IMR-90 (cell line): ENCODE measurements around the gene SLC1A7. TPM values are rescaled to one million over a fixed set of nuclear protein-coding genes. Genes with fewer than 3 reads are reported as not detected.

Experiments used
- ATAC-seq: fragments of 200-7000 bp; cut with Tn5 transposase; 2 replicates; pipeline ENCODE4 v1.9.1; 2020; ENCODE audit warnings: low read depth, mild to moderate bottlenecking, moderate library complexity
- BruUV-seq: library from RNA; stranded (reverse); fragments of 400-500 nt; replicated peaks from 2 replicates; lab custom pipeline; 2021; lab: Mats Ljungman, UMichigan
- CTCF ChIA-PET: fragments of 300-600 bp; formaldehyde crosslinking; extraction: SDS; loops from one replicate; lab custom pipeline; 2021; ENCODE audit warnings: antibody characterized with exemption; lab: Yijun Ruan, JAX
- POLR2A ChIA-PET: fragments of 300-600 bp; sonication (Branson Sonifier 250); formaldehyde crosslinking; loops from one replicate; lab custom pipeline; 2022; ENCODE audit warnings: antibody characterized with exemption; ENCODE audit not compliant: unreplicated experiment; lab: Charles Lee
- DNase-seq: peaks from one replicate; pipeline ENCODE4 v3.0.0; 2013
- H2AFZ ChIP-seq: replicated peaks from 2 replicates; pipeline ENCODE3; 2013; ENCODE audit warnings: low read length, mild to moderate bottlenecking; ENCODE audit not compliant: poor library complexity
- H2AK5ac ChIP-seq: 2 replicates; pipeline ENCODE4 v1.6.1; 2013; ENCODE audit warnings: low read depth, low read length, inconsistent platforms
- H2AK9ac ChIP-seq: replicated peaks from 2 replicates; pipeline ENCODE3; 2013; ENCODE audit warnings: mild to moderate bottlenecking, low read depth, low read length, moderate library complexity; ENCODE audit not compliant: poor library complexity
- H2BK120ac ChIP-seq: 2 replicates; pipeline ENCODE4 v1.6.1; 2013; ENCODE audit warnings: low read depth, low read length, inconsistent platforms
- H2BK15ac ChIP-seq: 3 replicates; pipeline ENCODE4 v1.6.1; 2013; ENCODE audit warnings: low read depth, low read length, inconsistent platforms
- H2BK20ac ChIP-seq: 2 replicates; pipeline ENCODE4 v1.6.1; 2013; ENCODE audit warnings: low read depth, mild to moderate bottlenecking, inconsistent platforms, low read length, moderate library complexity
- H2BK5ac ChIP-seq: 2 replicates; pipeline ENCODE4 v1.6.1; 2013; ENCODE audit warnings: mild to moderate bottlenecking, low read depth, low read length, inconsistent platforms; ENCODE audit not compliant: poor library complexity, severe bottlenecking
- H3K14ac ChIP-seq: replicated peaks from 2 replicates; pipeline ENCODE4 v1.6.1; 2013; ENCODE audit warnings: low read depth, low read length, inconsistent platforms
- H3K18ac ChIP-seq: 2 replicates; pipeline ENCODE4 v1.6.1; 2013; ENCODE audit warnings: low read depth, low read length, control low read depth
- H3K23ac ChIP-seq: 2 replicates; pipeline ENCODE4 v1.6.1; 2013; ENCODE audit warnings: low read depth, low read length, inconsistent platforms
- H3K27ac ChIP-seq: 2 replicates; pipeline ENCODE4 v1.5.1; 2013; ENCODE audit warnings: mild to moderate bottlenecking, control low read depth, low read length; ENCODE audit not compliant: insufficient read depth
- H3K27me3 ChIP-seq: 2 replicates; pipeline ENCODE4 v1.6.1; 2013; ENCODE audit warnings: low read length; ENCODE audit not compliant: control insufficient read depth, insufficient read depth
- H3K36me3 ChIP-seq: 2 replicates; pipeline ENCODE4 v1.6.1; 2013; ENCODE audit warnings: low read length, mixed read lengths; ENCODE audit not compliant: control insufficient read depth, insufficient read depth
- H3K4ac ChIP-seq: 2 replicates; pipeline ENCODE4 v1.6.1; 2013; ENCODE audit warnings: low read depth, low read length, inconsistent platforms
- H3K4me1 ChIP-seq: 2 replicates; pipeline ENCODE4 v1.6.1; 2013; ENCODE audit warnings: low read length, mixed read lengths; ENCODE audit not compliant: control insufficient read depth, insufficient read depth
- H3K4me2 ChIP-seq: 2 replicates; pipeline ENCODE4 v1.6.1; 2013; ENCODE audit warnings: low read depth, mild to moderate bottlenecking, control low read depth, low read length, moderate library complexity
- H3K4me3 ChIP-seq: 2 replicates; pipeline ENCODE4 v1.5.1; 2013; ENCODE audit warnings: low read depth, mild to moderate bottlenecking, control low read depth, low read length, moderate library complexity; ENCODE audit not compliant: insufficient read depth
- H3K56ac ChIP-seq: 2 replicates; pipeline ENCODE4 v1.6.1; 2013; ENCODE audit warnings: low read length, inconsistent platforms; ENCODE audit not compliant: insufficient read depth; ENCODE audit errors: extremely low read depth
- H3K79me1 ChIP-seq, 2 experiments: 2 replicates each; pipeline ENCODE4 v1.6.1; 2013; ENCODE audit warnings: low read length in 2 of 2, inconsistent platforms in 1 of 2, low read depth in 1 of 2
- H3K9ac ChIP-seq: 2 replicates; pipeline ENCODE4 v1.6.1; 2013; ENCODE audit warnings: low read depth, low read length, control low read depth
- H3K9me1 ChIP-seq: 2 replicates; pipeline ENCODE4 v1.6.1; 2013; ENCODE audit warnings: low read length, inconsistent platforms; ENCODE audit not compliant: insufficient read depth
- H3K9me3 ChIP-seq: 2 replicates; pipeline ENCODE4 v1.6.1; 2013; ENCODE audit warnings: low read length; ENCODE audit not compliant: control insufficient read depth, insufficient read depth
- H4K20me1 ChIP-seq: 2 replicates; pipeline ENCODE4 v1.6.1; 2013; ENCODE audit warnings: low read length, inconsistent platforms; ENCODE audit not compliant: insufficient read depth
- H4K5ac ChIP-seq: 2 replicates; pipeline ENCODE4 v1.6.1; 2013; ENCODE audit warnings: mild to moderate bottlenecking, low read depth, low read length, control low read depth
- H4K8ac ChIP-seq, 2 experiments: 2 replicates each; pipeline ENCODE4 v1.6.1; 2013; ENCODE audit warnings: low read depth in 2 of 2, low read length in 2 of 2, control low read depth in 1 of 2, inconsistent platforms in 1 of 2
- H4K91ac ChIP-seq: 2 replicates; pipeline ENCODE4 v1.6.1; 2013; ENCODE audit warnings: low read depth, low read length, inconsistent platforms; ENCODE audit not compliant: insufficient read depth
- BHLHE40 ChIP-seq: fragments of 150-350 bp; IDR thresholded peaks from 2 replicates; pipeline ENCODE4 v1.6.1; 2016; ENCODE audit warnings: mild to moderate bottlenecking, low read depth, low read length
- CEBPB ChIP-seq: IDR thresholded peaks from 2 replicates; pipeline ENCODE4 v1.6.1; 2012; ENCODE audit warnings: low read depth, low read length, improper control_type of control experiment
- CHD1 ChIP-seq: IDR thresholded peaks from 2 replicates; pipeline ENCODE4 v1.6.1; 2012; ENCODE audit warnings: low read depth, low read length, improper control_type of control experiment
- ELK1 ChIP-seq: fragments of 150-350 bp; IDR thresholded peaks from 2 replicates; pipeline ENCODE4 v1.6.1; 2016; ENCODE audit warnings: low read depth, mild to moderate bottlenecking, low read length, moderate library complexity, borderline replicate concordance
- POLR2A ChIP-seq: IDR thresholded peaks from 2 replicates; pipeline ENCODE4 v1.6.1; 2012; ENCODE audit warnings: mild to moderate bottlenecking, low read depth, low read length
- RAD21 ChIP-seq: IDR thresholded peaks from 2 replicates; pipeline ENCODE4 v1.6.1; 2012; ENCODE audit warnings: low read length, improper control_type of control experiment
- RFX5 ChIP-seq: IDR thresholded peaks from 2 replicates; pipeline ENCODE4 v1.8.0; 2012; ENCODE audit warnings: low read depth, mild to moderate bottlenecking, low read length, moderate library complexity
- SMC3 ChIP-seq: fragments of 150-350 bp; IDR thresholded peaks from 2 replicates; pipeline ENCODE4 v1.6.1; 2016; ENCODE audit warnings: low read depth, mild to moderate bottlenecking, antibody characterized with exemption, low read length, moderate library complexity
- USF2 ChIP-seq: fragments of 150-350 bp; IDR thresholded peaks from 2 replicates; pipeline ENCODE4 v1.6.1; 2017; ENCODE audit warnings: mild to moderate bottlenecking, antibody characterized with exemption, low read length, low read depth
- WGBS, 2 experiments: methylation state at CpG; one replicate each; pipeline versions ENCODE4 v1.1.5 to v1.1.7; 2013; ENCODE audit warnings: missing lambda C conversion rate in 2 of 2; ENCODE audit not compliant: insufficient read length in 1 of 2; ENCODE audit errors: extremely low coverage in 2 of 2; 5-methylcytosine and 5-hydroxymethylcytosine counted together
- dilution Hi-C: fragments of 300-500 bp; cut with HindIII; formaldehyde crosslinking; loops from one replicate; pipeline ENCODE4 v1.14.3; 2018; ENCODE audit warnings: low sequenced_read_pairs; ENCODE audit not compliant: unreplicated experiment
- in situ Hi-C: fragments of 300-500 bp; cut with MboI; formaldehyde crosslinking; loops from 3 replicates; pipeline ENCODE4 v1.14.3; 2019; ENCODE audit warnings: low sequenced_read_pairs, inconsistent platforms, mixed read lengths
- intact Hi-C: fragments of 100-400 bp; cut with micrococcal nuclease; formaldehyde crosslinking; loops from 2 replicates; pipeline ENCODE4 v1.10.0; 2022
- polyA plus RNA-seq, 3 experiments: library from polyadenylated mRNA; depleted of rRNA; stranded (reverse); fragments of >200 nt; gene quantifications; 2 replicates each; pipeline ENCODE4 v1.2.3, GENCODE V29; 2012; ENCODE audit warnings: low replicate concordance in 1 of 3
- total RNA-seq: library from RNA; depleted of rRNA; stranded (reverse); fragments of >200 nt; gene quantifications from 2 replicates; pipeline ENCODE4 v1.2.3, GENCODE V29; 2012

Gene SLC1A7
- total and polyA plus RNA-seq, 2 of the 4 experiments (the other 2 are of a cell fraction): 0.05 TPM; not detected in 1

- 82% methylated on average over 9 of the region's 14 CpGs; no CpG with 5 or more reads in 1 of the 2 experiments for WGBS, 2 experiments
- H3K4me2 ChIP-seq: 0 out of 2 replicates have a peak overlapping the region, but pooled peaks have one; percentile 1
Observed at GRCh38 chr1:53108646-53109580, 33.5 kb downstream of the SLC1A7 start.

More at GRCh38 chr1:53108646-53109580, 33.5 kb downstream of the SLC1A7 start:
- Histone ChIP-seq H3K27ac (peak overlapping the region; percentile 96), H3K18ac (peak overlapping the region; percentile 92), H3K9me1 (peaks cover 38% of the 10 kb centered on the region), H3K9ac (peak overlapping the region; percentile 15; the same call in 1 of the 2 replicates), H2AFZ (peak overlapping the region; percentile 73), H3K23ac (peak overlapping the region; percentile 89), H3K9me3 (peaks cover 17% of the 10 kb centered on the region), H3K4me3 (no peak overlapping the region), H4K91ac (peak overlapping the region; percentile 98), H3K14ac (peak overlapping the region; percentile 72), H2BK120ac (peak overlapping the region; percentile 96), H3K79me1 (peaks cover 0 to 3% of the 10 kb centered on the region in 2 experiments; a peak in 1 of 4 replicates), H2AK9ac (peak overlapping the region; percentile 85), H3K27me3 (no peaks in the 10 kb centered on the region), H2BK15ac (peak overlapping the region; percentile 89; the same call in 2 of the 3 replicates), H2BK20ac (peak overlapping the region; percentile 99), H4K20me1 (no peaks in the 10 kb centered on the region), H4K8ac (peak overlapping the region; percentile 61 to 88), H3K36me3 (no peaks in the 10 kb centered on the region), H2AK5ac (peak overlapping the region; percentile 99), H3K4ac (peak overlapping the region; percentile 96), H2BK5ac (peak overlapping the region; percentile 95), H3K4me1 (peaks cover 31% of the 10 kb centered on the region), H3K56ac (peak overlapping the region; percentile 68; the same call in 1 of the 2 replicates), H4K5ac (peak overlapping the region; percentile 82)
- in situ Hi-C loops (no loop called here), intact Hi-C loops (loop anchor here (2.0 to 5.0 kb wide), 2 partner anchors 26 to 38 kb away; no protein-coding TSS in a partner anchor), dilution Hi-C loops (no loop called here)
- no peak for TF ChIP-seq SMC3
- no peak for TF ChIP-seq POLR2A
- TF ChIP-seq ELK1: no peak
- no peak for TF ChIP-seq RFX5
- no peak for TF ChIP-seq CEBPB
- TF ChIP-seq USF2: no peak
- no peak for TF ChIP-seq RAD21
- TF ChIP-seq CHD1: no peak
- TF ChIP-seq BHLHE40: no peak
- ATAC-seq: peak; percentile 24
- peak; percentile 65 for DNase-seq
- ChIA-PET CTCF (interaction anchor here (0.7 to 2.1 kb wide), 2 partner anchors 14 to 65 kb away, joined by 3 to 6 read pairs; no protein-coding TSS in a partner anchor), POLR2A (no interaction called here)
- no TSS peak for BruUV-seq
